ENCODE results near the gene HMGXB3. TPM values are rescaled to one million over a fixed set of nuclear protein-coding genes. Genes with fewer than 3 reads are reported as not detected.
"Not testable (repeated sequence)": the region's sequence is repeated elsewhere in the genome, so short reads cannot be mapped to it uniquely, and the experiment has no call there.

The HMGXB3 gene
- total RNA-seq, 2 experiments from 2014 or later = 44.1 to 49.4 TPM

DNA sequence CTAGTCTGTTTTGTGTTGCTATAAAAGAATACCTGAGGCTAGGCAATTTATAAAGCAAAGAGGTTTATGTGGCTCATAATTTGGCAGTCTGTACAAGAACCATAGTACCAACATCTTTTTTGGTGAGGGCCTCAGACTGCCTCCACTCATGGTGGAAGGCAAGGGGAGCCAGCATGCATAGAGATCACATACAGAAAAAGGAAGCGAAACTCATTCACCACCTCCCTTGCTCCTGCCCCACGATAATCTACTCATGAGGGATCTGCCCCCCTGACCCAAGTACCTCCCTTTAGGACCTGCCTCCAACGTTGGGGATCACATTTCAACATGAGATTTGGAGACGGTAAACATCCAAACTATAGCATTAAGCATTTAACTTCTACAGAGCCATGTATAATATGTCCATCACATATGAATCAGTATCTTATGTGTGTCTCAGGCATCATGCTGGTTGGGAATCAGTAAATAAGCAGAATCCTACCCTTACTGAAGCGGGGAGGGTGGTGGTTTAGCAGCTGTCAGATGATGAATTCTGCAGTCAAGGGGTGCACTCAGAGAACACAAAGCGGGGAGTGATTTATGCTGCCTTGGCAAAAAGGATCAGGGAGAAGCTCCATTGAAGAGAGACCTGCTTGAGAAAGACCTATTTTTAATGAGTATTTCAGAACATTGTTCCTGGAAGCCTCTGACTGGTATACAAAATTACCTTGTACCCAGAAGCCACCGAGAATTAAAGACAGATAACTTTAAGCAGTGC, 34.8 kb downstream of the HMGXB3 start:
- H3K36me3 Mint-ChIP-seq = peaks cover 72% of the 10 kb centered on the region
- H3K4me3 Mint-ChIP-seq = no peak overlapping the region
- H3K9me3 Mint-ChIP-seq (ENCODE audit: low read depth) = no peaks in the 10 kb centered on the region
- H3K27me3 Mint-ChIP-seq = no peaks in the 10 kb centered on the region
- H3K27ac Mint-ChIP-seq = peak overlapping the region; percentile 20
- H3K4me1 Mint-ChIP-seq = peaks cover 9% of the 10 kb centered on the region
- CTCF ChIA-PET = interaction anchor here (0.7 to 1.4 kb wide), 2 partner anchors 83 to 87 kb away, joined by 3 read pairs; no protein-coding TSS in a partner anchor
- DNase-seq (no peak), ATAC-seq (no peak)

DNA sequence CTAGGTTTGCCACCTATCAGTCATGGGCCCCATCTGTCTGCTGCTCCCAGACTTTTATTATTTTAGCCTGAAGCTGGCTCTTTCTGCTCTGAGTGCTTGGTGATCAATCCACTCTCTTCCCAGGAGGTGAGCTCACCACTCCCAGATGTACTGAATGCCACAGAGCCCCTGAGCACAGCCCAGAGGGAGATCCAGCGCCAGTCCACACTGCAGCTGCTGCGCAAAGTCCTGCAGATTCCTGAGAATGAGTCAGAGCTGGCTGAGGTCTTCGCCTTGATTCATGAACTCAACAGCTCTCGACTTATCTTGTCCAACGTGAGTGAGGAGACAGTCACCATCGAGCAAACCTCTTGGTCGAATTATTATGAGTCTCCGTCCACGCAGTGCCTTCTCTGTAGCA, 36.0 kb downstream of the HMGXB3 start:
- no peaks in the 10 kb centered on the region for H3K27me3 Mint-ChIP-seq
- no peak overlapping the region for H3K27ac Mint-ChIP-seq
- H3K9me3 Mint-ChIP-seq (ENCODE audit: low read depth) = no peaks in the 10 kb centered on the region
- no peak for DNase-seq
- CTCF ChIA-PET = interaction anchor here (1.4 to 1.5 kb wide), 2 partner anchors 14 to 86 kb away, joined by 3 read pairs; no protein-coding TSS in a partner anchor
- H3K4me3 Mint-ChIP-seq = no peak overlapping the region
- no peak for ATAC-seq
- peaks cover 9% of the 10 kb centered on the region for H3K4me1 Mint-ChIP-seq
- peaks cover 73% of the 10 kb centered on the region for H3K36me3 Mint-ChIP-seq

GRCh38 chr5:150038547-150038946, 38.0 kb downstream of the HMGXB3 start:
- no peak overlapping the region for H3K4me3 Mint-ChIP-seq

DNA sequence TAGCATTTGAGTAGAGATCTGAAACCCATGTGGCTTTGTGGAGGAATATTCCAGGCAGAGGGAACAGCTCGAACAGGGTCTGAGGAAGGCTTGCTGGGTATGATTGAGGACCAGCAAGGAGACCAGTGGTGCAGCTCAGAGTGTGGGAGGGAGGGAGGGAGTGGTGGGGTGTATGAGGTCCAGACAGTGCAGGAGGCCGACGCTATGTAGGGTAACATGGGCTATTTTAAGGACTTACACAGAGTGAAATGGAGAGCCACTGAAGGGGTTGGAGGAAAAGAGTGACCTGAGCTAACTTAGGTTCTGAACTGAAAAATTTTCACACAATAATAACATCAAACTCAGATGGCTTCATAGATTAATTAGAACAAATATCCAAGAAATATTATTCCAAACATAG, 41.9 kb downstream of the HMGXB3 start:
- CTCF ChIA-PET = interaction anchor here (1.2 kb wide), 1 partner anchor 12 kb away, joined by 3 read pairs; no protein-coding TSS in a partner anchor
- no peaks in the 10 kb centered on the region for H3K9me3 Mint-ChIP-seq (ENCODE audit: low read depth)
- no peaks in the 10 kb centered on the region for H3K27me3 Mint-ChIP-seq
- peaks cover 44% of the 10 kb centered on the region for H3K4me1 Mint-ChIP-seq
- H3K27ac Mint-ChIP-seq = peak overlapping the region; percentile 41
- DNase-seq (no peak), ATAC-seq (no peak)
- peaks cover 71% of the 10 kb centered on the region for H3K36me3 Mint-ChIP-seq
- H3K4me3 Mint-ChIP-seq = no peak overlapping the region

More at GRCh38 chr5:150038547-150038946, 38.0 kb downstream of the HMGXB3 start:
- no peak overlapping the region for H3K27ac Mint-ChIP-seq
- no peaks in the 10 kb centered on the region for H3K9me3 Mint-ChIP-seq (ENCODE audit: low read depth)
- DNase-seq = no peak
- CTCF ChIA-PET = no interaction called here
- peaks cover 77% of the 10 kb centered on the region for H3K36me3 Mint-ChIP-seq
- no peak for ATAC-seq
- H3K27me3 Mint-ChIP-seq = no peaks in the 10 kb centered on the region
- peaks cover 20% of the 10 kb centered on the region for H3K4me1 Mint-ChIP-seq

- Mint-ChIP-seq H3K9me3 (ENCODE audit: low read depth) (no peaks in the 10 kb centered on the region), H3K36me3 (peaks cover 72% of the 10 kb centered on the region), H3K4me3 (no peak overlapping the region), H3K27me3 (no peaks in the 10 kb centered on the region), H3K27ac (peak overlapping the region; percentile 88), H3K4me1 (peaks cover 54% of the 10 kb centered on the region)
- CTCF ChIA-PET = no interaction called here
- ATAC-seq (peak; percentile 68), DNase-seq (no peak)
These were observed 43.3 kb downstream of the HMGXB3 start for GRCh38 chr5:150043657-150044328.

DNA sequence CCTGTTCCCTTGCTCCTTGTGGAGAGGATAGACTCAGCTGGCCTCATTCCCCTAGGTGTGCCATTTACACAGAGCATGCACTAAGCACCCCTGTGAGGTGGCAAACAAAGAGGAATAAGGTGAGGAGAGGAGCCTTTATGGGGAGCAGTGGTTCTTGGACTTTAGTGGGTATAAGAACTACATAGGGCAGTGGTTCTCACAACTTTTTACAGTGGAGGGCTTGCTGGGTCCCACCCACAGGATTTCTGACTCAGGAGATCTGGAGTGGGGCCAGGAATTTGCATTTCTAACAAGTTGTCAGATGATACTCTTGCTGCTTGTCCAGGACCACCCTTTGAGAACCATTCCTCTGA, 43.8 kb downstream of the HMGXB3 start:
- ATAC-seq (no peak), DNase-seq (no peak)
- Mint-ChIP-seq H3K27me3 (no peaks in the 10 kb centered on the region), H3K27ac (peak overlapping the region; percentile 88), H3K36me3 (peaks cover 74% of the 10 kb centered on the region), H3K4me3 (no peak overlapping the region), H3K9me3 (ENCODE audit: low read depth) (no peaks in the 10 kb centered on the region), H3K4me1 (peaks cover 56% of the 10 kb centered on the region)
- CTCF ChIA-PET = no interaction called here

DNA sequence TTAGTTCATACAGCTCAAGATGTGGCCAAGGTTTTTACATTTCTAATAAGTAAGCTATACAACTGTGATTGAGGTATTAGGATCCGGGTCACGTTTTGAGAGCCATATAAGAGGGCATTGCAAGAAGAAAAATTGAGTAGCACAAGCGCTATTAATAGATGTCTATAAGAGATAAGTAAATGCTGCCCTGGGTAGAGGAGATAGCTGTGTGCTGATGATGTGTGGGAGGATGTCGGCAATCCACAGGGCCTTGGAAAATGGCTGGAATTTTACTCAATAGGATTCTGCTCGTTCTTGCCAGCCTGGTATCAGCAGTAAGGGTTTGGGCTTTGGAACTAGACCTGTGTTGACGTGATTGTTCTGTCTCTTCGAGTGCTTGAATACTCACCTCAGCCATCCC, 44.2 kb downstream of the HMGXB3 start:
- Mint-ChIP-seq H3K27ac (peak overlapping the region; percentile 88), H3K4me1 (peaks cover 59% of the 10 kb centered on the region), H3K9me3 (ENCODE audit: low read depth) (no peaks in the 10 kb centered on the region), H3K27me3 (no peaks in the 10 kb centered on the region), H3K4me3 (no peak overlapping the region), H3K36me3 (peaks cover 73% of the 10 kb centered on the region)
- no peak for ATAC-seq
- CTCF ChIA-PET = interaction anchor here (0.6 to 1.5 kb wide), 2 partner anchors 82 to 86 kb away, joined by 3 to 5 read pairs; no protein-coding TSS in a partner anchor
- no peak for DNase-seq

GRCh38 chr5:150045549-150045948, 45.0 kb downstream of the HMGXB3 start:
- peaks cover 66% of the 10 kb centered on the region for H3K4me1 Mint-ChIP-seq
- H3K36me3 Mint-ChIP-seq = peaks cover 78% of the 10 kb centered on the region
- H3K27me3 Mint-ChIP-seq = no peaks in the 10 kb centered on the region
- no peaks in the 10 kb centered on the region for H3K9me3 Mint-ChIP-seq (ENCODE audit: low read depth)
- peak overlapping the region; percentile 74 for H3K27ac Mint-ChIP-seq
- DNase-seq (no peak), ATAC-seq (peak; percentile 9)
- CTCF ChIA-PET = interaction anchor here (0.8 to 1.5 kb wide), 8 partner anchors 17 to 108 kb away, joined by 3 to 5 read pairs (median 3); no protein-coding TSS in a partner anchor
- H3K4me3 Mint-ChIP-seq = no peak overlapping the region

GRCh38 chr5:150046031-150046430, 45.5 kb downstream of the HMGXB3 start:
- peak overlapping the region; percentile 74 for H3K27ac Mint-ChIP-seq
- peaks cover 68% of the 10 kb centered on the region for H3K4me1 Mint-ChIP-seq
- no peaks in the 10 kb centered on the region for H3K9me3 Mint-ChIP-seq (ENCODE audit: low read depth)
- H3K27me3 Mint-ChIP-seq = no peaks in the 10 kb centered on the region
- CTCF ChIA-PET = interaction anchor here (0.8 to 1.5 kb wide), 7 partner anchors 17 to 107 kb away, joined by 3 to 5 read pairs (median 3); no protein-coding TSS in a partner anchor
- no peak overlapping the region for H3K4me3 Mint-ChIP-seq
- peaks cover 81% of the 10 kb centered on the region for H3K36me3 Mint-ChIP-seq
- DNase-seq (no peak), ATAC-seq (peak; percentile 61)

- Mint-ChIP-seq H3K36me3 (peaks cover 66% of the 10 kb centered on the region), H3K4me1 (peaks cover 57% of the 10 kb centered on the region)
- CTCF ChIA-PET = interaction anchor here (2.0 kb wide), 1 partner anchor 13 kb away, joined by 5 read pairs; no protein-coding TSS in a partner anchor
- ATAC-seq; H3K9me3 Mint-ChIP-seq (ENCODE audit: low read depth); H3K4me3 Mint-ChIP-seq; H3K27me3 Mint-ChIP-seq; DNase-seq; H3K27ac Mint-ChIP-seq: not testable (repeated sequence)
These were observed 49.8 kb downstream of the HMGXB3 start for GRCh38 chr5:150050172-150050811.

- H3K4me3 Mint-ChIP-seq = no peak overlapping the region
- H3K36me3 Mint-ChIP-seq = peaks cover 57% of the 10 kb centered on the region
- H3K4me1 Mint-ChIP-seq = peaks cover 48% of the 10 kb centered on the region
- CTCF ChIA-PET = no interaction called here
- no peak for DNase-seq
- H3K9me3 Mint-ChIP-seq (ENCODE audit: low read depth) = no peaks in the 10 kb centered on the region
- no peaks in the 10 kb centered on the region for H3K27me3 Mint-ChIP-seq
- peak overlapping the region; percentile 18 for H3K27ac Mint-ChIP-seq
- ATAC-seq = no peak
These were observed 51.2 kb downstream of the HMGXB3 start for GRCh38 chr5:150051657-150052195.

DNA sequence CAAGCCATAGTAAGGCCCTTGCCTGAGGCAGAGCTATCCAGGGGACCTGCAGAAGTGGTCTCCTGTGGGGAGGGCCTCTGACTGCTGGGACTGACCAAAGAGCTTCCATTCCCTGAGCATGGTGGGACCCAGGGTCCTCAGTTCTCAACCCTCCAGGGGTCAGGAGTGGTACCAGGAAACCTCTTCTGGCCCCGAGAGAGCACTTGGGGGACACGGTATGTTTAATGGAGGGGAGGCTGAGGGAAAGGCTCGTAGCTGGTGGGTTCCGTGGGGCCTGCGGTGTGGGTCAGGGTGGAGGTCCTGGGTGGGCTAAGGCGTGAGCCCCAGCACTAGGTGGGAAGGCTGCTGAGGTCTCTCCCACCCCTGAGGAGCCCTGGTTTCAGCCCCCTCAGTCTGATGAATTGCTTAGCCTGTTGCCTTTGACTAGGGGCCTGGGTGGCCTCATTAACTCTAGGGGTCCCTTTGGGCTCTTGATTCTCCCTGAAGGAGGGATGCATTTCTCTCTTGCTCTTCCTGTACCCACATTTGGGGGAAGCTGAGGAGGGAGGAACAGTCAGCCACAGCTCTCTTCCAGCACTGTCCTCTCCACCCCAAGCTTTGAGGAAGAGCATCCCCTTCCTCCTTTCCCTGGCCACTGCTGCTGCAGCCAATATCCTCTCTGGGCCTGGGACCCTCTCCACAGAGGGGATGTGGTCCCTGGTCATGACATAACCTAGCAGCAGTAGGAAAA, 51.9 kb downstream of the HMGXB3 start:
- Mint-ChIP-seq H3K27ac (peak overlapping the region; percentile 72), H3K9me3 (ENCODE audit: low read depth) (no peaks in the 10 kb centered on the region), H3K4me3 (no peak overlapping the region), H3K27me3 (no peaks in the 10 kb centered on the region), H3K4me1 (peaks cover 45% of the 10 kb centered on the region), H3K36me3 (peaks cover 54% of the 10 kb centered on the region)
- DNase-seq (no peak), ATAC-seq (no peak)
- CTCF ChIA-PET = no interaction called here
